Measurements from ENCODE around the gene SCG3.

GRCh38 chr15:51668446-51668845, 12.9 kb upstream of the SCG3 start:
- TF ChIP-seq, protein P1, sequence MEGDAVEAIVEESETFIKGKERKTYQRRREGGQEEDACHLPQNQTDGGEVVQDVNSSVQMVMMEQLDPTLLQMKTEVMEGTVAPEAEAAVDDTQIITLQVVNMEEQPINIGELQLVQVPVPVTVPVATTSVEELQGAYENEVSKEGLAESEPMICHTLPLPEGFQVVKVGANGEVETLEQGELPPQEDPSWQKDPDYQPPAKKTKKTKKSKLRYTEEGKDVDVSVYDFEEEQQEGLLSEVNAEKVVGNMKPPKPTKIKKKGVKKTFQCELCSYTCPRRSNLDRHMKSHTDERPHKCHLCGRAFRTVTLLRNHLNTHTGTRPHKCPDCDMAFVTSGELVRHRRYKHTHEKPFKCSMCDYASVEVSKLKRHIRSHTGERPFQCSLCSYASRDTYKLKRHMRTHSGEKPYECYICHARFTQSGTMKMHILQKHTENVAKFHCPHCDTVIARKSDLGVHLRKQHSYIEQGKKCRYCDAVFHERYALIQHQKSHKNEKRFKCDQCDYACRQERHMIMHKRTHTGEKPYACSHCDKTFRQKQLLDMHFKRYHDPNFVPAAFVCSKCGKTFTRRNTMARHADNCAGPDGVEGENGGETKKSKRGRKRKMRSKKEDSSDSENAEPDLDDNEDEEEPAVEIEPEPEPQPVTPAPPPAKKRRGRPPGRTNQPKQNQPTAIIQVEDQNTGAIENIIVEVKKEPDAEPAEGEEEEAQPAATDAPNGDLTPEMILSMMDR (IDR thresholded peaks at IDR 0.05), result no peak
- TF ChIP-seq POLR2A (IDR thresholded peaks at IDR 0.05) (no peak), POLR2AphosphoS5 (IDR thresholded peaks at IDR 0.05) (no peak)
